K562 (cell line): ENCODE results near the gene PRKX. TPM values are rescaled to one million over a fixed set of nuclear protein-coding genes. Genes with fewer than 3 reads are reported as not detected.
"Not testable (repeated sequence)": the region's sequence is repeated elsewhere in the genome, so short reads cannot be mapped to it uniquely, and the experiment has no call there.

Experiments
- ATF1 ChIP-seq, 2 experiments: fragments of 450-650 bp in 1 of 2; IDR thresholded peaks; 2 replicates each; pipeline ENCODE4 v1.6.1; 2016; ENCODE audit warnings: missing compliant biosample characterization in 1 of 2, missing genetic modification characterization in 1 of 2
- CBFA2T3 ChIP-seq: fragments of 450-650 bp; IDR thresholded peaks from 2 replicates; pipeline ENCODE4 v1.6.1; 2017
- CLOCK ChIP-seq: fragments of 250-450 bp; sonication (Bioruptor Pico); IDR thresholded peaks from 2 replicates; pipeline ENCODE4 v1.4.0; 2020; ENCODE audit warnings: mild to moderate bottlenecking, moderate library complexity, borderline replicate concordance
- ELF2 ChIP-seq: fragments of 250-450 bp; sonication (Bioruptor Pico); IDR thresholded peaks from 2 replicates; pipeline ENCODE4 v1.5.0; 2021; ENCODE audit warnings: mild to moderate bottlenecking
- GABPA ChIP-seq: fragments of 200-800 bp; sonication (Bioruptor generic); conservative IDR thresholded peaks from 2 replicates; pipeline ENCODE4 v1.6.1; 2016; ENCODE audit warnings: low read depth, missing genetic modification characterization, missing compliant biosample characterization
- GTF2A2 ChIP-seq: IDR thresholded peaks from 2 replicates; pipeline ENCODE4 v1.6.1; 2016; ENCODE audit warnings: mild to moderate bottlenecking, missing genetic modification characterization, missing compliant biosample characterization
- KLF6 ChIP-seq: fragments of 250-450 bp; sonication (Bioruptor Pico); IDR thresholded peaks from 2 replicates; pipeline ENCODE4 v1.4.0; 2020; ENCODE audit warnings: mild to moderate bottlenecking, moderate library complexity, borderline replicate concordance
- MECOM ChIP-seq: fragments of 250-450 bp; sonication (Bioruptor Pico); IDR thresholded peaks from 2 replicates; pipeline ENCODE4 v1.8.0; 2022; ENCODE audit warnings: inconsistent platforms
- MEF2D ChIP-seq: conservative IDR thresholded peaks from 2 replicates; pipeline ENCODE4 v1.6.1; 2016; ENCODE audit warnings: low read depth, missing genetic modification characterization, missing compliant biosample characterization
- MITF ChIP-seq: IDR thresholded peaks from 2 replicates; pipeline ENCODE4 v1.6.1; 2014; ENCODE audit warnings: antibody characterized with exemption
- NFE2L1 ChIP-seq: fragments of 450-650 bp; IDR thresholded peaks from 2 replicates; pipeline ENCODE4 v1.6.1; 2016; ENCODE audit warnings: missing genetic modification characterization, low read depth, mild to moderate bottlenecking, missing compliant biosample characterization, moderate library complexity, borderline replicate concordance
- NR2C2 ChIP-seq, 2 experiments: fragments of 200-800 bp in 1 of 2; sonication (Bioruptor generic) in 1 of 2; sonication (generic) in 1 of 2; formaldehyde crosslinking in 1 of 2; IDR thresholded peaks; 2 replicates each; pipeline versions ENCODE4 v1.6.1 to v1.8.0; 2016 to 2022; ENCODE audit warnings: mild to moderate bottlenecking in 1 of 2, missing compliant biosample characterization in 1 of 2, missing genetic modification characterization in 1 of 2, missing genetic modification reagents in 1 of 2
- PPARD ChIP-seq: fragments of 250-450 bp; sonication (Bioruptor Pico); IDR thresholded peaks from 2 replicates; pipeline ENCODE4 v1.8.0; 2022; ENCODE audit warnings: inconsistent platforms, mild to moderate bottlenecking, moderate library complexity
- TEAD4 ChIP-seq, 2 experiments: sonication (generic) in 1 of 2; formaldehyde crosslinking in 1 of 2; IDR thresholded peaks; 2 replicates each; pipeline versions ENCODE4 v1.6.1 to v1.8.0; 2012 to 2022; ENCODE audit warnings: borderline replicate concordance in 1 of 2, inconsistent platforms in 1 of 2, low read length in 1 of 2, mild to moderate bottlenecking in 1 of 2, missing genetic modification reagents in 1 of 2
- ZBTB34 ChIP-seq: fragments of 250-450 bp; sonication (Bioruptor Pico); IDR thresholded peaks from 2 replicates; pipeline ENCODE4 v1.8.0; 2021; ENCODE audit warnings: mild to moderate bottlenecking, moderate library complexity
- ZKSCAN8 ChIP-seq: fragments of 200-800 bp; sonication (Bioruptor generic); IDR thresholded peaks from 2 replicates; pipeline ENCODE4 v1.6.1; 2016; ENCODE audit warnings: missing genetic modification characterization, missing compliant biosample characterization
- ZNF174 ChIP-seq: fragments of 250-450 bp; sonication (Bioruptor Pico); IDR thresholded peaks from 2 replicates; pipeline ENCODE4 v1.4.0; 2020; ENCODE audit warnings: mild to moderate bottlenecking
- ZNF197 ChIP-seq: fragments of 200-800 bp; sonication (Bioruptor generic); IDR thresholded peaks from 2 replicates; pipeline ENCODE4 v1.6.1; 2016; ENCODE audit warnings: low read depth, missing genetic modification characterization, missing compliant biosample characterization
- ZNF324 ChIP-seq: fragments of 250-450 bp; sonication (Bioruptor Pico); IDR thresholded peaks from 2 replicates; pipeline ENCODE4 v1.4.0; 2020; ENCODE audit warnings: mild to moderate bottlenecking
- ZNF445 ChIP-seq: fragments of 250-450 bp; sonication (Bioruptor Pico); IDR thresholded peaks from 2 replicates; pipeline ENCODE4 v1.4.0; 2020; ENCODE audit warnings: low read depth, mild to moderate bottlenecking, moderate library complexity
- ZNF507 ChIP-seq: conservative IDR thresholded peaks from 2 replicates; pipeline ENCODE4 v1.6.1; 2017; ENCODE audit warnings: missing genetic modification characterization, missing compliant biosample characterization
- ZNF644 ChIP-seq: fragments of 200-800 bp; sonication (Bioruptor generic); IDR thresholded peaks from 2 replicates; pipeline ENCODE4 v1.6.1; 2016; ENCODE audit warnings: low read depth, missing genetic modification characterization, missing compliant biosample characterization
- polyA plus RNA-seq, 8 experiments: library from polyadenylated mRNA; depleted of rRNA in 4 of 8; stranded (reverse) in 5 of 8; unstranded in 3 of 8; fragments of >200 nt; fragmentation: Nextera tagmentation in 2 of 8; fragmentation: Illumina TruSeq in 1 of 8; extraction: Ambion mirVana in 2 of 8; extraction: Trizol in 1 of 8; gene quantifications; 2 replicates each; pipeline versions ENCODE4 v1.2.1 to v1.2.3, GENCODE V29; 2011 to 2014; ENCODE audit warnings: inconsistent platforms in 1 of 8, missing spikeins in 1 of 8
- total RNA-seq, 7 experiments: library from RNA; depleted of rRNA in 6 of 7; stranded (reverse); fragments of >200 nt in 6 of 7; fragmentation: Illumina TruSeq in 2 of 7; extraction: Trizol in 2 of 7; gene quantifications; 2 replicates each; pipeline versions ENCODE4 v1.2.1 to v1.2.3, GENCODE V29; 2011 to 2021; ENCODE audit warnings: low replicate concordance in 1 of 7

PRKX gene
- total and polyA plus RNA-seq, 9 of the 15 experiments (the other 6 are each of a cell fraction or from before 2014, with no cell fraction given) = 3.3 to 29.4 (median 23.7) TPM

DNA sequence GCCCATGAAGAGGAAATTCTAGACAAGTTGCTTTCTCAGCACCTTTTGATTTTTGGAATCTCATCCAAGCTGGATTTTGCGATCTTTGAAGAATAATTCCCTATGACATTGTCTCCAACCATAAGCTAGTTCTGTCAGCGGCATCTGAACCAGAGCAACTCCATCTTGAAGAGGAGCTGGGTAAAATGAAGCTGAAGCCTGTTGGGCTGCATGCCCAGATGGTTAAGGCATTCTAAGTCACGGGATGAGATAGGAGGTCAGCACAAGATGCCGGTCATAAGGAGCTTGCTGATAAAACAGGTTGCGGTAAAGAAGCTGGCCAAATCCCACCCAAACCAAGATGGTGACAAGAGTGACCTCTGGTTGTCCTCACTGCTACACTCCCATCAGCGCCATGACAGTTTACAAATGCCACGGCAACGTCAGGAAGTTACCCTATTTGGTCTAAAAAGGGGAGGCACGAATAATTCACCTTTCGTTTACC, 12.0 kb downstream of the PRKX start (continued):
- TF ChIP-seq KLF6 = peak; percentile 98
- peak; percentile 95 for TF ChIP-seq GTF2A2 (tag)
- peak; percentile 91 for TF ChIP-seq ZBTB34
- peak; percentile 68 for TF ChIP-seq ZNF324
- peak; percentile 76; the same call in 1 of the 2 replicates for TF ChIP-seq ZNF174 (CRISPR knock-in tag)
- peak; percentile 50; the same call in 1 of the 2 replicates for TF ChIP-seq GABPA (tag)
- TF ChIP-seq CLOCK (CRISPR knock-in tag) = peak; percentile 76
- peak; percentile 89 for TF ChIP-seq MITF
- TF ChIP-seq NFE2L1 = peak; percentile 62
- TF ChIP-seq ZNF445 (CRISPR knock-in tag) = peak; percentile 49; the same call in 1 of the 2 replicates
- TF ChIP-seq ZKSCAN8 (CRISPR knock-in tag) = peak; percentile 98
- TF ChIP-seq NR2C2 (CRISPR knock-in tag; IDR thresholded peaks at IDR 0.05); TEAD4 (CRISPR knock-in tag; IDR thresholded peaks at IDR 0.05; ENCODE audit: borderline replicate concordance); ATF1 (CRISPR knock-in tag; IDR thresholded peaks at IDR 0.05): not testable (repeated sequence)
- TF ChIP-seq NR2C2 (tag; IDR thresholded peaks at IDR 0.05) = peak; percentile 80
- TF ChIP-seq MECOM (CRISPR knock-in tag) = peak; percentile 89
- peak; percentile 72; the same call in 1 of the 2 replicates for TF ChIP-seq PPARD (CRISPR knock-in tag)
- TF ChIP-seq TEAD4 (IDR thresholded peaks at IDR 0.05; ENCODE audit: low read length) = peak; percentile 68
- peak; percentile 96 for TF ChIP-seq MEF2D
- peak; percentile 60 for TF ChIP-seq ZNF507
- peak; percentile 69 for TF ChIP-seq ATF1 (tag; IDR thresholded peaks at IDR 0.05)
- peak; percentile 99 for TF ChIP-seq ZNF644 (tag)
- peak; percentile 99 for TF ChIP-seq ZNF197
- peak; percentile 73; the same call in 1 of the 2 replicates for TF ChIP-seq ELF2 (CRISPR knock-in tag)
- TF ChIP-seq CBFA2T3 = peak; percentile 80
